ENCODE measurements around the gene BLACAT1.

The BLACAT1 gene

DNA sequence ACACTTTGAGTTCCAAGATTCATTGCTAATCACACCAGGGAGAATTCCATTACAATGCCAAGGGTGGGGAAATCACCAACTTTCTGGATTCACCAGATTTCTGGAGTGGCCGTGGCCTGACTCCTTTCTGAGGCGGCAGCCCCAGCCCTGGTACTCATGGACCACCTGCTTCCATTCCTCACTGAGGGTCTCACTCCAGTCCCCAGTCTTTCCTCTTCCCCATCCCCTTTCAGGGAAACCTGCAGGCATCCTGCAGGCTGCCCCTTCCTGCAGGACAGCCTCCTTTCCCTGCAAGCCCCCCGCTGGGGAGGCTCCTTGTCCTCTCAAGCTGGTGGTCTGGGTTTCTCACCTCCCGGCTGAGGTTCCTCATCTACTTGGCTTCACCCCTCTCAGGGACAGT is 35.9 kb upstream of the BLACAT1 start:
- TF ChIP-seq CSDC2 (CRISPR knock-in tag; IDR thresholded peaks at IDR 0.05) (no peak), ARNTL (CRISPR knock-in tag; IDR thresholded peaks at IDR 0.05; ENCODE audit: borderline replicate concordance, low read depth) (no peak), ESRRG (CRISPR knock-in tag; IDR thresholded peaks at IDR 0.05) (no peak), ZFP3 (CRISPR knock-in tag; IDR thresholded peaks at IDR 0.05) (no peak), ZNF565 (CRISPR knock-in tag; conservative IDR thresholded peaks at IDR 0.05; ENCODE audit: low read depth) (no peak), PPARA (CRISPR knock-in tag; IDR thresholded peaks at IDR 0.05; ENCODE audit: borderline replicate concordance) (no peak), ZFP30 (CRISPR knock-in tag; IDR thresholded peaks at IDR 0.05) (no peak), SNAI2 (CRISPR knock-in tag; IDR thresholded peaks at IDR 0.05) (no peak), CREB5 (CRISPR knock-in tag; IDR thresholded peaks at IDR 0.05; ENCODE audit: low read depth) (no peak), ZNF8 (CRISPR knock-in tag; IDR thresholded peaks at IDR 0.05) (no peak), RARB (CRISPR knock-in tag; IDR thresholded peaks at IDR 0.05) (no peak), GLIS3 (CRISPR knock-in tag; IDR thresholded peaks at IDR 0.05) (no peak), TCF4 (CRISPR knock-in tag; IDR thresholded peaks at IDR 0.05; ENCODE audit: borderline replicate concordance) (no peak), ZNF70 (CRISPR knock-in tag; IDR thresholded peaks at IDR 0.05) (no peak), ZC3H10 (CRISPR knock-in tag; IDR thresholded peaks at IDR 0.05) (no peak), ISL1 (CRISPR knock-in tag; IDR thresholded peaks at IDR 0.05) (no peak), POU6F1 (CRISPR knock-in tag; IDR thresholded peaks at IDR 0.05; ENCODE audit: borderline replicate concordance, low read depth) (no peak), TSHZ2 (CRISPR knock-in tag; IDR thresholded peaks at IDR 0.05) (no peak), BACH2 (CRISPR knock-in tag; IDR thresholded peaks at IDR 0.05; ENCODE audit: borderline replicate concordance) (no peak), TOX (CRISPR knock-in tag; IDR thresholded peaks at IDR 0.05; ENCODE audit: borderline replicate concordance) (no peak)
- no peak for ATAC-seq

GRCh38 chr1:205488074-205488723 is 32.4 kb upstream of the BLACAT1 start:
- peak; percentile 79 for ATAC-seq
- TF ChIP-seq CREB5 (CRISPR knock-in tag; IDR thresholded peaks at IDR 0.05; ENCODE audit: low read depth) (no peak), GLIS3 (CRISPR knock-in tag; IDR thresholded peaks at IDR 0.05) (no peak), ZFP3 (CRISPR knock-in tag; IDR thresholded peaks at IDR 0.05) (no peak), POU6F1 (CRISPR knock-in tag; IDR thresholded peaks at IDR 0.05; ENCODE audit: borderline replicate concordance, low read depth) (no peak), CSDC2 (CRISPR knock-in tag; IDR thresholded peaks at IDR 0.05) (no peak), ZC3H10 (CRISPR knock-in tag; IDR thresholded peaks at IDR 0.05) (no peak)
- TF ChIP-seq, protein P1, sequence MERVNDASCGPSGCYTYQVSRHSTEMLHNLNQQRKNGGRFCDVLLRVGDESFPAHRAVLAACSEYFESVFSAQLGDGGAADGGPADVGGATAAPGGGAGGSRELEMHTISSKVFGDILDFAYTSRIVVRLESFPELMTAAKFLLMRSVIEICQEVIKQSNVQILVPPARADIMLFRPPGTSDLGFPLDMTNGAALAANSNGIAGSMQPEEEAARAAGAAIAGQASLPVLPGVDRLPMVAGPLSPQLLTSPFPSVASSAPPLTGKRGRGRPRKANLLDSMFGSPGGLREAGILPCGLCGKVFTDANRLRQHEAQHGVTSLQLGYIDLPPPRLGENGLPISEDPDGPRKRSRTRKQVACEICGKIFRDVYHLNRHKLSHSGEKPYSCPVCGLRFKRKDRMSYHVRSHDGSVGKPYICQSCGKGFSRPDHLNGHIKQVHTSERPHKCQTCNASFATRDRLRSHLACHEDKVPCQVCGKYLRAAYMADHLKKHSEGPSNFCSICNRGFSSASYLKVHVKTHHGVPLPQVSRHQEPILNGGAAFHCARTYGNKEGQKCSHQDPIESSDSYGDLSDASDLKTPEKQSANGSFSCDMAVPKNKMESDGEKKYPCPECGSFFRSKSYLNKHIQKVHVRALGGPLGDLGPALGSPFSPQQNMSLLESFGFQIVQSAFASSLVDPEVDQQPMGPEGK (CRISPR knock-in tag; IDR thresholded peaks at IDR 0.05; ENCODE audit: borderline replicate concordance): no peak
